Right forelimb (tissue), 1 donor: ENCODE measurements around the gene INTS1.
"Not testable (repeated sequence)": the region's sequence is repeated elsewhere in the genome, so short reads cannot be mapped to it uniquely, and the experiment has no call there.

Experiments
- DNase-seq: peaks from one replicate; pipeline ENCODE4 v3.0.0-alpha.2; 2018

INTS1 gene

GRCh38 chr7:1444214-1444924 is 59.8 kb downstream of the INTS1 start:
- DNase-seq: no peak

- not testable (repeated sequence) for DNase-seq
Observed at GRCh38 chr7:1443587-1444200, 60.5 kb downstream of the INTS1 start.

- DNase-seq: no peak
Observed at GRCh38 chr7:1442355-1443124, 61.6 kb downstream of the INTS1 start.

- no peak for DNase-seq
Observed at GRCh38 chr7:1441615-1442354, 62.4 kb downstream of the INTS1 start.

- no peak for DNase-seq
Observed at GRCh38 chr7:1440620-1441019, 63.6 kb downstream of the INTS1 start.

GRCh38 chr7:1439373-1440363 is 64.5 kb downstream of the INTS1 start:
- no peak for DNase-seq

- no peak for DNase-seq
Observed at GRCh38 chr7:1438821-1439220, 65.4 kb downstream of the INTS1 start.

GRCh38 chr7:1438208-1438607 is 66.0 kb downstream of the INTS1 start:
- DNase-seq: no peak

- DNase-seq: no peak
Observed at GRCh38 chr7:1437155-1437880, 66.9 kb downstream of the INTS1 start.

- no peak for DNase-seq
Observed at GRCh38 chr7:1436608-1437007, 67.6 kb downstream of the INTS1 start.

GRCh38 chr7:1434891-1435670 is 69.1 kb downstream of the INTS1 start:
- DNase-seq: no peak

GRCh38 chr7:1434165-1434718 is 69.9 kb downstream of the INTS1 start:
- DNase-seq: no peak

- no peak for DNase-seq
Observed at GRCh38 chr7:1433128-1433920, 70.9 kb downstream of the INTS1 start.

GRCh38 chr7:1432411-1433082 is 71.6 kb downstream of the INTS1 start:
- peak; percentile 80 for DNase-seq

- DNase-seq: no peak
Observed at GRCh38 chr7:1431634-1432380, 72.4 kb downstream of the INTS1 start.

- DNase-seq: no peak
Observed at GRCh38 chr7:1431226-1431625, 73.0 kb downstream of the INTS1 start.

GRCh38 chr7:1430056-1430845 is 73.9 kb downstream of the INTS1 start:
- DNase-seq: no peak
